ENCODE measurements around the gene ABCC1.
"Not testable (repeated sequence)": the region's sequence is repeated elsewhere in the genome, so short reads cannot be mapped to it uniquely, and the experiment has no call there.

Gene ABCC1

DNA sequence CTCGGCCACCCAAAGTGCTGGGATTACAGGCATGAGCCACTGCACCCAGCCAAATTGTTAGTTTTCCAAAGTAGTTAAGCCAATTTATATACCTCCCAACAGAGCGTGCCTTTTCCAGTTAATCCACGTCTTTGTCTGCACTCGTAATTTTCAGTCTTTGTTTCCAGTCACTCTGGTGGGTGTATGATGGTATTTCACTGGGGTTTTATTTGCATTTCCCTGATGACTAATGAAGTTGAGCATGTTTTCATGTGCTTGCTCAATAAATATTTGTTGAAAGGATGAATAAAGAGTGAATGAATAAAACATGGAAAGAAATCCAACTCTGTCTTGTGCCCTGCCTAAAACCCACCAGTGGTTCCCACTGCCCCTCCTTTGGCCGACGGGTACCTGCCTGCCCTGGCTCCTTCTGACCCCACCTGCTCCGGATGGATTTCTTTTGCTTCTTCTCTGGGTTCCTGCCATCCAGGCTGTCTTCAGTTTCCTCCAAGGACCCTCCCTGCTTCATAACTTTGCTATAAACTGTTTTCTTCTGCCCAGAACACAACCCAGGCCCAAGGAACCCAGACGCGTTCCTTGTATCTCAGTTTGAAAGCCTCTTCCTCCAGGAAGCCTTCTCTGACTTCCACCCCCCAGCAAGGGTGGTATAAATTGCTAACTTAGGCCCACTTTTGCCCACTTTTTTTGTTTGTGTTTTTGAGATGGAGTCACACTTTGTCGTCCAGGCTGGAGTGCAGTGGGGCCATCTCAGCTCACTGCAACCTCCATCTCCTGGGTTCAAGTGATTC lies 3.0 kb upstream of the ABCC1 start:
- DNase-seq: peak; percentile 88

DNA sequence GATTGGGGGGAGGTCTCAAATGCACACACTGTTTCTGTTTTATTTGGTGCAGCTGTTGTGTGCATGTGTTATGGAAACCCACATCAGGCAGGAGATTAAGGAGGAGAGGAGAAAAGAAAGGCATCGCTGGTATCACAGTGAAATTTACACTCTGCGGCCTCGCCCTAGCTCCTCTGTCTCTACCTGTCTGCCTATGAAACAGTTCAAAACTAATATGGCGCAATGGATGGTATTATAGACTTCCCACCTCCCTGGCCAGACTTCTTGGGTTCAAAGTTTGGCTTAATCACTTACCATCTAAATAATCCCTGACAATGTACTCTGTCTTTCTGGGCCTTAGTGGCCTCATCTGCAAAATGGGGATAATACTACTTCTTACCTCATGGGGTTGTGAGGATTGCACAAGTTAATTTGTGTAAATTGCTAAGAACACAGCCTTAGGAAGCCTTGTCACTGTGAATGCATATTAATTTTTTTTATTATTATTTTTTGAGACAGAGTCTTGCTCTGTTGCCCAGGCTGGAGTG lies 1.4 kb upstream of the ABCC1 start:
- no peak for DNase-seq

DNA sequence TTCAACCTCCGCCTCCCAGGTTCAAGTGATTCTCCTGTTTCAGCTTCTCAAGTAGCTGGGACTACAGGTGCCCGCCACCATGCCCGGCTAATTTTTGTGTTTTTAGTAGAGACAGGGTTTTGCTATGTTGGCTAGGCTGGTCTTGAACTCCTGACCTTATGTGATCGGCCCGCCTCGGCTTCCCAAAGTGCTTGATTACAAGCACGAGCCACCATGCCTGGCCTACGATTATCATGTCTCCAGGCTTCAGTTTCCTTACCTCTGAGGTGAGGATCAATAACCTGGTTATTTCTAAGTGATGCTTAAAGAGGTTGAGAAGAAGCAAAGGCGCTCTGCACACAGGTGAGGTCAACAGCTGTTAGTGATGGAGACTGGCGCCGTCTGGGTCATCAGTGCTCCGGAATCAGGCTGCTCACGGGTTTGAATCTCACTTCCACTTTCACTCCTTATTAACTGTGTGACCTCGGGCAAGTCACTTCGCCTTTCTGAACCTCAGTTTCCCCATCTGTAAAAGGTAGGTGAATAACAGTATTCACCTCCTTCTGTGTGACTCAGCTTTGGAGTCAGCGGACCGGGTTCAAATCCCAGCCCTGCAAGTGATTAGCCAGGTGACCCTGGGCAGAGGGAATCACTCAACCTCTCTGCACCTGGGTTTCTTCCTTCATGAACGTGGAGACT lies 745 bp upstream of the ABCC1 start:
- DNase-seq: no peak

DNA sequence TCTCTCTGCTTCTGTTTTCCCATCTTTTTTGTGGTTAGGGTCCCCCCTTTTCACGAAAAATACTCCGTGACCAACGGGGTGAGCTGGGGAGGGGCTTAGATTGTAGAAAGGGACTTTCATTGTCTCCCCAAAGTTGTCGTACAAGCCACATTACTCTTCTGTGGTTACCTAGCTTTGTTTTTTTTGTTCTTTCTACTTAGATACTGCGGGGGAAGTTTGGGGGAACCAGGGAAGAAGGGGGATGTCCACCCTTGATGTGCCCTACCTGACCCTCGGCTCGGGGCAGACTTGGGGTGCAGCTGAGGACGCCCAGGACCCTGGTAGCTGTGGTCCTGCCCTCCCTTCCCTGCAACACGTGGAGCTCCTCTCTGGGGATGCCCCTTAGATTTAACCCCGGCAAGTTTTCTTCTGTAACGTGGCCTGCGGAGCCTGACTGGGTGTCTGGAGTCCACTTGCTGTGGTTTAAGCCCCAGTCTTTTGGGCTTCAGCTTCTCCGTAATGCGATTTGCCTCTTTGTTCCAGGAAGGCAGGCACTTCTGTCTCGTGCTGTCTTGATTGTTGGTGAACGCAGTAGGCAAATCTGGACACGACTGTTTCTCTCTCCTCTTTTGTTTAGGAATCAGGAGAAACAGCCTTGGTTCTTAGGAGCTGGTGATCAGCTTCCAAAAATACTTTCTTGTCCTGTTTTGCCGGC lies 892 bp downstream of the ABCC1 start:
- peak; percentile 45 for DNase-seq

DNA sequence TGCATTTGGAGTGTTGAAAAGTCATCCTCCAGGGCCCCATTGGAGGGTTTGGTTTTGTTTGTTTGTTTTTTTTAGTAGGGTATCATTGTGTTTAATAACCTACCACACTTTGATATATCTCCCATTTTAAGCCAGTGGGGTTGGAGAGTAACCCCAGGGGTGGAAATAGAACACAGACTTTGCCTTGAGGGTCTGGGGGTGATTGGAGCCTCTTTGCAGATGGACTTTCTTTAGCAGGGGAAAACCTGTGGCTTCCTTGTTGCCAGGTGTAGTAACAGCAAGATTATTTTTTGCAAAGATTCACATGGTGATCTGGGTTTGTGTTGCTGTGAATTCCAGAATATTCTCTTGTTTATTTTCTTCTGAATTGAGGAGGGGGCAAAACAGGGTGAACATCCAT lies 1.5 kb downstream of the ABCC1 start:
- no peak for DNase-seq

DNA sequence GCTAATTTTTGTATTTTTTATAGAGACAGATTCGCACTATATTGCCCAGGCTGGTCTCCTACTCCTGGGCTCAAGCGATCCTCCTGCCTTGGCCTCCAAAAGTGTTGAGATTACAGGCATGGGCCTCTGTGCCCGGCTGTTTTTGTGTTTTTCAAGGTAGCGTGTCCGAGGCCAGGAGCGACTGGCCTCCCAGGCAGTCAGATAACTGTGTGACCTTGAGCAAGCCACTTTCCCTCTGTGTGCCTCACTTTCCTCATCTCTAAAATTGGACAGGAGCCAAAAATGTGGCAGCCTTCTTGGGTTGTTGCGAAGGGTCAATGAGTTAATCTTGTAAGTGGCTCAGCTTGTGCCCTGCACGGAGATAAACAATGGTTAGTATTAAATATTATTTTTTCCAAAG lies 2.4 kb downstream of the ABCC1 start:
- DNase-seq: no peak

DNA sequence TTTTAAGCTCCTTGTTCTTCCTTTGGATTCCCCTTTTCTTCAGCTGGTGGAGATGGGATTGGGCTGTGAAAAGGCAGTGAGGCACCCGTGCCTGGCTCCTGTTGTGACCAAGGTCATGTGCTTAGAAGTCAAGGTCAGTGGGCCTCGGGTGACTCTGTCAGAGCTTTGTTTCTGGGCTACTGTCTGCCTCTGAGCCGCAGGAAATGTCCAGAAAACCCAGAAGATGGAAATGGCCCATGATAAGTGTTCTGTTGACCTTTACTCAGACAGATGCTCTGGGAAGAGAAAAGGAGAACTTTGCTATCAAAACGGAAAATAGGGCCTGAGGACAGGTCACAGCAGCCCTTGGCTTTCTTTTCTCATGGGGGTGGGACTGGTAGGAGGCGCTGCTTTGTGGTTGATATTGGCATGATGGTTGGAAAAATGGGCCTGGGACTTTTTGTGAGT lies 2.9 kb downstream of the ABCC1 start:
- DNase-seq: no peak

DNA sequence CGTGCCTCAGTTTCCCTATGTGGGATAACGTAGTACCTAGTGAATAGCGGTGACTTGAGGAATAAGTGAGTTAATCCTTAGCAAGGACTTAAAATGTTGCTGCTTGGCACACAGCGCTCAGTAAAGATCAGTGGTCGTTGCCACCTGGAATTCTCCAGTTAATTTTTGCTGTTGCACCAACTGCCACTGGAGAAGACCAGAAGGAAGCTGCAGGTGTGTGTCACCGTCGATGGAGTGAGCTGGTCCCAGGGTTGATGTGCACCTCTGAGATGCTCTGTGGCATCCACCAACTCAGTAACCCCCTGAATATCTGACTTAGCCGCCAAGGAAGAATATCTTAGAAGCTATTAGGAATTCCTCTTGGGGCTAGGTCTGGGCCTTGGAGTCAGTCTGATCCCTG lies 4.1 kb downstream of the ABCC1 start:
- no peak for DNase-seq

DNA sequence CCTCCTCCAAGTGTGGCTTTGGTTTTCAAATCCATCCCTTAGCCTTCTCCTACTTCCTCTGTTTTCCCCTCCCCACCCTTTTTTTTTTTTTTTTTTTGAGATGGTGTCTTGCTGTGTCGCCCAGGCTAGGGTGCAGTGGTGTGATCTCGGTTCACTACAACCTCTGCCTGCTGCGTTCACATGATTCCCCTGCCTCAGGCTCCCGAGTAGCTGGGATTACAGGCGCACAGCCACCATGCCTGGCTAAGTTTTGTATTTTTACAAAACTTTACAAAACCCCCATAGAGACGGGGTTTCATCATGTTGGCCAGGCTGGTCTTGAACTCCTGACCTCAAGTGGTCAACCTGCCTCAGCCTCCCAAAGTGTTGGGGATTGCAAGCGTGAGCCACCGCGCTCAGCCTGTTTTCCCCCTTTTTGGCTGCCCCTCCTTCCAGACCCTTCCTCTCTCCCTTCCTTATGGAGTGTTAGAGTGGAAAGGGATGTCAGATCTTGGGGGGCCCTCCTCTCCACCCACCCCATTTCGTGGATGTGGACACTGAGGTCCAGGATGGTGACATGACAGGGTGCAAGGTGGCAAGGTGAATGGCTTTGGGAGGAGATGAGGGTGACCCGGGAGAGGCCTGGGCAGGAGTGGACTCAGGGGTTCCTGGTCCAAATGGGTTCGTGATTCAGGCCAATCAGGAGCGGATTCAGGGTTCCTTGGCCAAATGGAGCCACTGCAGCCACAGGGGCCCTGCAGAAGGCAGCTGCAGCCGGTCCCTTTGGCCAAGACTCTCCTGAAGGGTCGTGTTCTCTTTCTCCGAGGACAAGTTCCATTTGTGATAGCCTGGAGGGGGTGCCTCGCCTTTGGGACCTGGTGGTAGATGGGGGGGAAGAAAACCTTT lies 4.8 kb downstream of the ABCC1 start:
- no peak for DNase-seq

DNA sequence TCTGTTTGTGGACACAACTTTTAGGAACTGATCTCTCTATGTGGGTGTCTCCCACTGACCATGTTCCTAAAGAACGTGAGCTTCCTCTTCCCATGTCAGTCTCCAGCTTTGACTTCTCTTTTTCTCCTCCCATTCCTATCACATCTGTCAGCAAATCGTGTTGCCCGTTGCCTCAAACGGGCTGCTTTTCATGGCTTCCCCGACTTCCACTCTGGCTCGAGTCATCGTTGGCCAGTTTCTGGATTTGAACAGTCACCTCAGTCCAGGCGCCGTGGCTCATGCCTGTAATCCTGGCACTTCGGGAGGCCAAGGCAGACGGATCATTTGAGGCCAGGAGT lies 5.4 kb downstream of the ABCC1 start:
- DNase-seq: no peak

DNA sequence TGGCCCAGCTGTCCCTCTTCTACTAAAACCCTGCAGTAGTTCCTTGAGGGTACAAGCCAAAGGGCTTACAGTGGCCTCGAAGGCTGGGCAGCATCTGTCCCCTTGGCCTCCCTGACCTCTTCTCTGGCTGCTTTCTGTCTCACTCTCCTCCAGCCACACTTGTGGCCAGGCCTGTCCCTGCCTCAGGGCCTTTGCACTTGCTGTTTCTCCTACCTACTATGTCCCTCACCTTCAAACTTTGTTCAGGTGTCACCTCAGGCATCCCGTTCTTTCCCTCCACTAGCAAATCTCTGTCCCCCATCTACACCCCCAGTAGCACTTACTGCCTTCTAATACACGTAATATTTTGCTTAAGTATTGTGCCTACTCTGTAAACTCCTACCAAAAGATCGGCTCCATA lies 6.0 kb downstream of the ABCC1 start:
- DNase-seq: no peak

DNA sequence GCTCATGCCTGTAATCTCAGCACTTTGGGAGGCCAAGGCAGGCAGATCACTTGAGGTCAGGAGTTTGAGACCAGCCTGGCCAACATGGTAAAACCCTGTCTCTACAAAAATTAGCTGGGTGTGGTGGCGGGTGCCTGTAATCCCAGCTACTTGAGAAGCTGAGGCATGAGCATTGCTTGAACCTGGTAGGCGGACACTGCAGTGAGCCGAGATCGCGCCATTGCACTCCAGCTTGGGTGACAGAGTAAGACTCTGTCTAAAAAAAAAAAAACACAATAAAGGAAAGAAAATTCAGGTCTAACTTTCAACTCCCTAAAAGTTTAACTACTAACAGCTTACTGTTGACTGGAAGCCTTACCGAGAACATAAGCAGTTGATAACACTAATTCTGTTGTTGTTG lies 6.7 kb downstream of the ABCC1 start:
- DNase-seq: not testable (repeated sequence)

DNA sequence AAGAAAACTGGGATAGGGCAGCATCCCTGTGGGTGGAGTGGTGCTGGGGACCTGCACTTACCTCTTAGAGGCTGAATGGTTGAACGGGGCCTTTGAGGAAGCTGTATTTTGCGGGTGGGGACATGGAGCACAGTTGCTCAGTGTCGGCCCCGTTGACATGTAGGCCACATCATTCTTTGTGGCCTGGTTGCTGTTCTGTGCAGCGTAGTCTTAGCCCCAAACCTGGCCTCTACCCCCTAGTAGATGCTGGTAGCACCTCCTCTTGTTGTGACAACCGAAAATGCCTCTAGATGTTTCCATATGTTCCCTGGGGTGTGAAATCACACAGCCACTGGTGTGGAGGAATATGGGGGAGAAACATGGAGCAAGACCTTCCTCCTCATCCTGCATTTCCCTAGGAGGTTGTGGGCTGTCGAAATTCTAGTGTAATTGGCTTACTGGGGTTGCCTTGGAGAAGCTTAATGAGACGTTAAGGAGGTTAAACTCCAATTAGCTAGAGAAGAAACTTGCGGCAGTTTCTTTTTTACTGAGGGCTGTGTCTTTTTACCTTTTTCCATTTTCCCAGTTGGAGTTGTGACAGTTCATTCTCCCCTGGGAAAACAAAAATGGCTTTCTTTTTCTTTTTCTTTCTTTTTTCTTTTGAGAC lies 9.4 kb downstream of the ABCC1 start:
- DNase-seq: no peak

DNA sequence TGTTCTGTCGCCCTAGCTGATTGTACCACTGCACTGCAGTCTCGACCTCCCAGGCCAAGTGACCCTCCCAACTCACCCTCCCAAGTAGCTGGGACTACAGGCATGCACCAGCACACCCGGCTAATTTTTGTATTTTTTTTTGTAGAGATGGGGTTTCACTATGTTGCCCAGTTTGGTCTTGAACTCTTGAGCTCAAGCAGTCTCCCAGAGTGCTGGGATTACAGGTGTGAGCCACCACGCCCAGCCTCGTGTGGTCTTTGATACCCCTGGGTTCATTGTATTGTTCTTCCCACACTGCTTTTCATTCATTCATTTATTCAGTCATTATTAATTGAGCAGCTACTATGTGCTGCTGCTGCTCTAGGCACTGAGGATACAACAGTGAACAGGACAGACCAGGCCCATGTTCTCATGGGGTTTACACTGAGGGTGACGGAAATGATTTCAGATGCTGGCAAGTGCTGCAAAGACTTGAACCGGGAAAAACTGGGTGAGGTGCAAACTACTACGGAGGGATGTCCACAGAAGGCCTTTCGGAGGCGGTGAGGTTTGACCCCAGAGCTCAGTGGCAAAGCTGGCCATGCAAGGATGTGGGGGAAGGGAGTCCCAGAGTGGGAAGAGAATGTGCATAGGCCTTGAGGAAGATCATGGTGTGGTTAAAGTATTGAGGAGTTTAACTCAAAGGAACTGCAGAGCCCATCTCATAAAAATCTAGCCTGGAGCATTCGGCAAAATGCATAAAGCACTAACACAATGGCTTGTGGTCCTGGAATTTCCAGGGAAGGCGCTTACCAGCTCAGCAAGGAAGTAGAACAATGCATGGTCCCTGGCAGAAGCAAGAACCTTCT lies 10.9 kb downstream of the ABCC1 start:
- DNase-seq: no peak

DNA sequence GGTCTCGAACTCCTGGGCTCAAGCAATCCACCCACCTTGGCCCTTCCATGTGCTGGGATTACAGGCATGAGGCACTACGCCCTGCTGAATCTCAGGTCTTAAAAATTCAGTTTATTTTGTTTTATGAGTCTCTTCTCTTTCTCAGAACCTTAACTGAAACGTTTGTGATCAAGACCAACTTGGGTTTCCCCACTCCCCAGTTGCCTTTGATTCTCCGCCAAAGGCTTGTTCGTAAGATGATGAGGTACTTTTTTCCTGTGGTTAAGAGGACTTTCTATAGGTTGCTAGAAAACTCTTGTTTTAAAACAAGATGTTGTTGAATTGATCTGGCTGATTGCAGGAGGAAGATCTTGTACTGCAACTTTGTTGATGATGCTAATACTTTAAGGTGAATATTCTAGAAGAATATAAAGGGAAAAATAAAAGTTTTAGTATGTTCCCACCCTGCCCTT lies 11.7 kb downstream of the ABCC1 start:
- DNase-seq: no peak

DNA sequence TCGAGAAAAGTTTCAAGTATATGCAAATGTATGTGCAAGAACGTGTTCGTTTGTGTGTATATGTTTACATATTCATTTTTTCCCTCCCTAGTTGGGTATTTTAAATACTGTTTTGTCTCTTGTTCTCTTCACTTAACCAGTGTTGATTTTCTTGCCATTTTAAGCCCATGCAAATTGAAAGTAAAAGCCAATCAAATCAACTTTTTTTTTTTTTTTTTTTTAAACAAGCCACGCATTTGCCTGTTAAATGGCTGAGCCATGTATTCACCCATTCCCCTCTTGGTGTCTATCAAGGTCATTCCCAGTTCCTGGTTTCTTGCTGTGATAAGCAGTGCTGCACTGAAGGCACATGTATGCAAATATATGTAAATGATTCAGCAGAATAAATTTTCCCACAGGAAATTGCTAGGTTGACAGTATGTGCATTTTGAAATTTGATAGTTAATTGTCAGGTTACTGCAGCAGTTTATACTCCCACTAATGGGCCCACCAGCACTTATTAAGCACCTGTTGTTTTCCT lies 12.2 kb downstream of the ABCC1 start:
- DNase-seq: no peak

DNA sequence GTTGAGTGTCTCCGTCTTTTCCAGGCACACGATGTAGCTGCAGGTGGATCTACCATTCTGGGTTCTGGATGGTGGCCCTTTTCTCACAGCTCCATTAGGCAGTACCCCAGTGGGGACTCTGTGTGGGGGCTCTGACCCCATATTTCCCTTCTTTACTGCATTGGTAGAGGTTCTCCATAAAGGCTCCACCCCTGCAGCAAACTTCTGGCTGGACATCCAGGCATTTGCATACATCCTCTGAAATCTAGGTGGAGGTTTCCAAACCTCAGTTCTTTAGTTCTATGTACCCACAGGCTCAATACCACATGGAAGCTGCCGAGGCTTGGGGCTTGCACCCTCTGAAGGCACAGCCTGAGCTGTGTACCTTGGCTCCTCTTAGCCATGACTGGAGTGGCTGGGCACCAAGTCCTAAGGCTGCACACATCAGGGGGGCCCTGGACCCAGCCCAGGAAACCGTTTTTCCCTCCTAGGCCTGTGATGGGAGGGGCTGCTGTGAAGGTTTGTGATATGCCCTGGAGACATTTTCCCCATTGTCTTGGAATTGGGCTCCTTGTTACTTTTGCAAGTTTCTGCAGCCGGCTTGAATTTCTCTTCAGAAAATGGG lies 14.0 kb downstream of the ABCC1 start:
- DNase-seq: no peak

DNA sequence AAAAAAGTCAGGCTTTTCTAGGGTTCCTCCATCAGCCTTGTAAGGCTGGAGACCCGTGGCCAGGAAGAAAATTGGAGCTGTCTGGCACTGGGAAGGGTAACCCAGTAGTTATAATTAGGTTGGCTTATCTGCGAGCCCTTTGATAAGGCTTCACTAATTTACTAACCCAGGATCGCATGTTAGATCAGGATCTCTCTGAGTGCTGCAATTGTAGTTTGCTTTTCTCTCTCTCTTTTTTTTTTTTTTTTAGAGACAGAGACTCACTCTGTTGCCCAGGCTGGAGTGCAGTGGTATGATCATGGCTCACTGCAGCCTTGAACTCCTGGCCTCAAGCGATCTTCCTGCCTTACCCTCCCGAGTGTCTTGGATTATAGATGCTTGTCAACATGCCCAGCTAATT lies 17.0 kb downstream of the ABCC1 start:
- DNase-seq: no peak

DNA sequence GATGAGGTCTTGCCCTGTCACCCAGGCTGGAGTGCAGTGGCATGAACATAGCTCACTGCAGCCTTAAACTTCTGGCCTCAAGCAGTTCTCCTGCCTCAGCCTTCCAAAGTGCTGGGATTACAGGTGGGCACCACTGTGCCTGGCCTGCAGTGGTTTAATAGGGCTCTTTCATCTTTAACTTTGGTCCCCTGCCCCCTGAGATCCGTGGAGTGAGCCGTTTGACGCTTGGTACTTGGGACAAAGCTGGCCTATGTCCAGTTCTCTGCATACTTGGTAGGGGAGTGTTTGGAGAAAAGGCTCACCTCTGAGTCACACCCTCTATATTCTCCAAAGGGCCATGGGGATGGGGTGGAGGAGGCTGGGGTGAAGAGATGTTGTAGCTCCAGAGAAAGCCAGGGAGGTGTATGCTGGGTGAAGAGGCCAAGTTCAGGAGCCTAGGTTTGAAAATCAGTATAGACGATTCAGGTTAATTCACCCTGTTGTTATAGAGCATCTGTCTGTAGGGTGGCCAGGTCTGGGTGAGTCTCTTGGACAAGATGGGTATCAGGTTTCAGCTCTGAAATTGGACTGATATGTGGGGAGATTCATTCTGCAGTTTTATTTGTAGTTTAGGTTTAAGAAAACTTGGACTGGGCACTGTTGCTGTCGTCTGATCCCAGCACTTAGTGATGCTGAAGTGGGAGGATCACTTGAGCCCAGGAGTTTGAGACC lies 17.6 kb downstream of the ABCC1 start:
- DNase-seq: peak; percentile 93
